Hindlimb muscle (tissue), 1 donor: Measurements from ENCODE around the gene MTMR3. TPM values are rescaled to one million over a fixed set of nuclear protein-coding genes. Genes with fewer than 3 reads are reported as not detected.
"Not testable (repeated sequence)": the region's sequence is repeated elsewhere in the genome, so short reads cannot be mapped to it uniquely, and the experiment has no call there.

ENCODE experiments used
- DNase-seq: peaks from one replicate; pipeline ENCODE4 v3.0.0-alpha.2; 2013
- polyA plus RNA-seq: library from polyadenylated mRNA; unstranded; fragments of 120-200 nt; gene quantifications from one replicate; pipeline ENCODE4 v1.2.1, GENCODE V29; 2013; ENCODE audit not compliant: insufficient read length

Gene MTMR3
- polyA plus RNA-seq, 1 donor, result 33.9 TPM

GRCh38 chr22:29972121-29972520 lies 89.1 kb downstream of the MTMR3 start:
- DNase-seq, result no peak

GRCh38 chr22:29973269-29973668 lies 90.3 kb downstream of the MTMR3 start:
- no peak for DNase-seq

GRCh38 chr22:29973680-29974079 lies 90.7 kb downstream of the MTMR3 start:
- not testable (repeated sequence) for DNase-seq

GRCh38 chr22:29975494-29975893 lies 92.5 kb downstream of the MTMR3 start:
- DNase-seq, result no peak

GRCh38 chr22:29977107-29977506 lies 94.1 kb downstream of the MTMR3 start:
- DNase-seq, result no peak

GRCh38 chr22:29979777-29980321 lies 96.9 kb downstream of the MTMR3 start:
- no peak for DNase-seq

GRCh38 chr22:29983296-29983917 lies 100.4 kb downstream of the MTMR3 start:
- no peak for DNase-seq

- no peak for DNase-seq
Measured at GRCh38 chr22:29985912-29986311, 102.9 kb downstream of the MTMR3 start.

- no peak for DNase-seq
Measured at GRCh38 chr22:29987137-29987536, 104.2 kb downstream of the MTMR3 start.

- no peak for DNase-seq
Measured at GRCh38 chr22:29988719-29989118, 105.7 kb downstream of the MTMR3 start.

GRCh38 chr22:29989446-29989845 lies 106.5 kb downstream of the MTMR3 start:
- DNase-seq, result no peak

GRCh38 chr22:29992341-29993275 lies 109.6 kb downstream of the MTMR3 start:
- DNase-seq, result no peak

GRCh38 chr22:29994027-29994715 lies 111.2 kb downstream of the MTMR3 start:
- no peak for DNase-seq

- no peak for DNase-seq
Measured at GRCh38 chr22:29994943-29995342, 112.0 kb downstream of the MTMR3 start.

- DNase-seq, result no peak
Measured at GRCh38 chr22:29997107-29997506, 114.1 kb downstream of the MTMR3 start.

- no peak for DNase-seq
Measured at GRCh38 chr22:29997516-29997915, 114.5 kb downstream of the MTMR3 start.

- no peak for DNase-seq
Measured at GRCh38 chr22:29998627-29999384, 115.8 kb downstream of the MTMR3 start.

- DNase-seq, result no peak
Measured at GRCh38 chr22:30000566-30000965, 117.6 kb downstream of the MTMR3 start.

- no peak for DNase-seq
Measured at GRCh38 chr22:30001459-30001858, 118.5 kb downstream of the MTMR3 start.

- no peak for DNase-seq
Measured at GRCh38 chr22:30002861-30003486, 120.0 kb downstream of the MTMR3 start.

GRCh38 chr22:30004101-30004500 lies 121.1 kb downstream of the MTMR3 start:
- DNase-seq, result no peak

- no peak for DNase-seq
Measured at GRCh38 chr22:30004694-30005093, 121.7 kb downstream of the MTMR3 start.
